Cardiac fibroblast (primary cell): ENCODE measurements around the gene RTN4R.
"Not testable (repeated sequence)": the region's sequence is repeated elsewhere in the genome, so short reads cannot be mapped to it uniquely, and the experiment has no call there.

Experiments
- DNase-seq, 2 donors: peaks; one replicate each; pipeline versions ENCODE4 v3.0.0 to v3.0.0-alpha.2; 2010; ENCODE audit warnings: low read depth in 2 of 2
- H3K4me3 ChIP-seq, 2 donors: replicated peaks in 1 of 2; 1 replicate in 1 of 2; 2 replicates in 1 of 2; pipeline ENCODE4 v1.5.1; 2011; ENCODE audit warnings: low read depth in 2 of 2, low read length in 2 of 2, mild to moderate bottlenecking in 2 of 2, moderate library complexity in 1 of 2
- CTCF ChIP-seq: IDR thresholded peaks from one replicate; pipeline ENCODE4 v1.5.1; 2011; ENCODE audit warnings: low read depth, mild to moderate bottlenecking, low read length, inconsistent platforms

Gene RTN4R

DNA sequence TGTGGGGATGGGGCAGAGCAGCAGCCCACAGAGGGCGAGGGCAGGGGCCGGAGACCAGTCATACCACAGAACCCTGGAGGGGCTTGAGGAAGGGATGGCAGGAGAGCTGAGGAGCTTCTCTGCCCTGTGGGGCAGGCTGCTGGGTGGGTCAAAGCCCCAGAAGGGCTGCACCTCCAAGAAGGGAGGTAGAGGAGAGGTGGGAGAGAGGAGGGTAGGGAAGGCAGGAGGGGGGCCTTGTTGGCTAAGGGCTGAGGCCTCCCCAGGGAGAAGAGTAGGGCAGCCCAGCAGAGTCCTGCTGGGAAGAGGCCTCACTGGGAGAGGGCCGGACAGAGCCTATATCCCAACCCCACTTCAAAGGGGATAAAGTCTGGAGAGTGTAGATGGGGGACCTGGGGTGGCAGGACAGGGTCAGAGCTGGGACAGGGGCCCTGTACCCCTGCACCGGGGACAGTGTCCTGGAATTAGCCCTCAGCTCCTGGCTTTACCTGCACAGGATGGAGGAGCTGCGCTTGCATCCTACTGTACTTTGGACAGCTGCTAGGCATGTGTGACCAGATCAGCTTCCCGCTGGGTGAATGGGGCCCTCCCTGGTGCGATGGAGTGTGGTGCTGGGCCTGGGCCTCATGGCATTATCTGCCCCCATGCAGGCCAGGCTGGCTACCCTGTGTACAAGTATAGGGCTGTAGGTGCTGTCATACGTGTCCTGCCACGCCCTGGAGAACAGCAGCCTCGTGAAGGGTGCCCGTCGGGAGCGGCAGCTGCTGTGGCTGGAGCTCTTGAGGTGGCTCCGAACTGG, 44.5 kb upstream of the RTN4R start:
- no peak for TF ChIP-seq CTCF
- H3K4me3 ChIP-seq: no peak overlapping the region
- no peak for DNase-seq

DNA sequence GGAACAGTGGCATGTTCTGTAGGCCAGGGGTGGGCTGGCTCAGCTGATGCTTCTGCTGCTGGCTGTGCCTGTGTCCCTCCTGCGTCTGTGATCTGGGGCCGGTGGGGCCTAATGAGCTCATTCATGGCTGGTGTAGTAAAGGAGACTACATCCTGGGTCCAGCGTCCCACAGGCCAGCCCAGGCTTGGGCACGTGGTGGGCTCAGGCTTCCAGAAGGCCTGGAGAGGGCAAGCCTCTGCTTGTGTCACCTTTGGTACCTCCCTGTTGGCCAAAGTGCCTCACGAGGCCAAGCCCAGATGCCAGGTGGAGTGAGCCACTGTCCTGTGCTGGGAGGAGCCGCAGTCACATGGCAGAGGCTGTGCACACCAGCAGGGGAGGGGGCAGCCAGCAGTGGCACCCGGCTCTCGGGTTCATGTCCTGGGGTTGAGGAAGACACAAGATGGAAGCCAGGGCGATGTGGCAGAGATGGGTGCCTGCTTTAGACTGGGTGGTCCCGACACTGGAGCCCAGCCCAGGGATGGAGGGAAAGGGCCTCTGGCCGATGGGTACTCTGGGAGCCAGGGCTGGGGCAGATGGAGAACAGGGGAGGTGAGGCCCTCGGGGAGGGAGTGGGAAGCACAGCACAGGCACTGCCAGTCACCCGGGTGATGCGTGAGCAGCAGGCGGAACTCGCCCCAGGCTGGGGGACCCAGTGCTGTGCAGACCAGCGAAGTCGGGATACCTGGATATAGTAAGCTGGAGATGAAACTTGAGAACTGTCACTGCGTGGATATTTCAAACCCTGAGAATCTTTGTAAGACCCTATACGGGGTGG, 43.3 kb upstream of the RTN4R start:
- not testable (repeated sequence) for DNase-seq, H3K4me3 ChIP-seq

GRCh38 chr22:20310773-20311172, 42.7 kb upstream of the RTN4R start:
- not testable (repeated sequence) for H3K4me3 ChIP-seq, DNase-seq

GRCh38 chr22:20310180-20310579, 42.1 kb upstream of the RTN4R start:
- not testable (repeated sequence) for DNase-seq, H3K4me3 ChIP-seq

DNA sequence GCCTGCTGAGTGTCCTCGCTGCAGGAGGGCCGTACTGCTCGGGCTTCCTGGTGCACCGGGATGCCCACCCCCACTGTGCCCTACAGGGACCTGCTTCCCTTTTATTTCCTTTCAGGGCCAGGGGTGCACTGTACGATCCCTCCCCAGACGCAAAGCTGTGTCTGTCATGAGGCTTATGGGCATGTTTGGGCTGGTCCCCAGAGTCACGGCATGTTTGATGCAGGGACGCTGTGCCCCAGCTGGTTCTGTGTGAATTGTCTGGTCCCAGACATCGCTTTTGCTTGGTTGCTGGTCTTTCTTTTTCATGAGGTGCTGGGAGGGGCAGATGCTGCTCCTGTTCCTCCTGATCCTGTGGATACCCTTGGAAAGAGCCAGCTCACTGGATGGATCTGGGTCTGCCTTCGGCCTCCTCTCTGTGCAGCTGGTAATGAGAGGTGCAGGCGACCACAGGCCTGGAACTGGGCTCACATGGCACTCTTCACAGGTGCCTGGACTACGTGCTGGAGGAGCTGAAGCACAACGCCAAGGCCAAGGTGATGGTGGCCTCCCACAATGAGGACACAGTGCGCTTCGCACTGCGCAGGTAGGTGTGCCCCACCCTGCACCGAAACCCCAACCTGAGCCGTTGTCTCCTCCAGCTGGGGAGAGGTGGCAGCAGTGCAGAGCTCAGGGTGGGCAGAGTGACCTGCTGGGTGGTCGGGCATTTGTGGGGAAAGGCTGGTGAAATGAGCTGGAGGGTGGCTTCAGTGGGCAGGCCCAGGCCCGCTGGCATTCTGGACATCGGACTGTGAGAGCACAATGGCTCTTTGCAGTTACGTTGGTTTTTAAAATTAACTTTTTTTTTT, 40.9 kb upstream of the RTN4R start:
- H3K4me3 ChIP-seq, DNase-seq: not testable (repeated sequence)

DNA sequence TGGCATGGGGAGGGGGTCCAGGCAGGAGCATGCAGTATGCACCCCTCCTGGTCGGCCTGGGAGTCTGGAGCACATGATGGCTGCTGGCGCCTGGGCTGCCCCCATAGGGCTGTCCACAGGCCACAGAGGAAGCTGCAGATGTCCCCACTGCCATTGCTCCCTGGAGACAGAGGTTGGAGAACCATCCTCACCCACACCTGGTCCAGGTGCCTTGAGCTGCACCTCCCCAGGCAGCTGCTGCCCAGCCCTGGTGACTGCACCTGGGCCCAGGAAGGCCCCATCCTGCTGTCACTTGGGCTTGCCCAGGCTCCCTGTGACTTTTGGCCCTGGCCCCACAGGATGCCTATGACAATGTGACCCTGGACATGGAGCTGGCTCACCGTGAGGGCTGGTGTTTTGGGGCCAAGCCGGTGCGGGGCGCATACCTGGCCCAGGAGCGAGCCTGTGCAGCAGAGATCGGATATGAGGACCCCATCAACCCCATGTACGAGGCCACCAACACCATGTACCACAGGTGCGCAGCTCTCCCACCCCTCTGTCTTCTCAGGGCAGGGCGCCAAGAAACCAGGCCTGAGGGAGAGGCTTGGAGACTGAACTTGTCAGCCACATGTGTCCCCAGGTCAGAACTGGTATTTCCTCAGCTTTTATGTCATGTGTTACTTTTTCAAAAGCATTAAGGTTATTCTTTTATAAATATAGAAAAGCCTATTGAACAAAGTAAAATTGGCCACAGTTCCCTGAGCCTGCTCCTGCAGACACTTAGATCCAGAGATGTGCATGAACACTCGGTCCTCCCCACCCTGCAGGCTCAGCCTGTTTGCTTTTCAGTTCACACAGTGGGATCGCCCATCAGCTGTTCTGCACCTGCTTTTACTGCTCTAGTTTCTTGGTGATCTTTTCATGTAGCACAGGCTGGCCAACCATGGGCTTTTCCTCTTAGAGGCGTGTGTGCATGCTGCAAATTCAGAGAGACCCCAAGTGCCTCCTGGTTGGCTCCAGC, 39.6 kb upstream of the RTN4R start:
- not testable (repeated sequence) for H3K4me3 ChIP-seq, DNase-seq

- H3K4me3 ChIP-seq, DNase-seq: not testable (repeated sequence)
Measured at GRCh38 chr22:20306646-20307447, 38.7 kb upstream of the RTN4R start.

DNA sequence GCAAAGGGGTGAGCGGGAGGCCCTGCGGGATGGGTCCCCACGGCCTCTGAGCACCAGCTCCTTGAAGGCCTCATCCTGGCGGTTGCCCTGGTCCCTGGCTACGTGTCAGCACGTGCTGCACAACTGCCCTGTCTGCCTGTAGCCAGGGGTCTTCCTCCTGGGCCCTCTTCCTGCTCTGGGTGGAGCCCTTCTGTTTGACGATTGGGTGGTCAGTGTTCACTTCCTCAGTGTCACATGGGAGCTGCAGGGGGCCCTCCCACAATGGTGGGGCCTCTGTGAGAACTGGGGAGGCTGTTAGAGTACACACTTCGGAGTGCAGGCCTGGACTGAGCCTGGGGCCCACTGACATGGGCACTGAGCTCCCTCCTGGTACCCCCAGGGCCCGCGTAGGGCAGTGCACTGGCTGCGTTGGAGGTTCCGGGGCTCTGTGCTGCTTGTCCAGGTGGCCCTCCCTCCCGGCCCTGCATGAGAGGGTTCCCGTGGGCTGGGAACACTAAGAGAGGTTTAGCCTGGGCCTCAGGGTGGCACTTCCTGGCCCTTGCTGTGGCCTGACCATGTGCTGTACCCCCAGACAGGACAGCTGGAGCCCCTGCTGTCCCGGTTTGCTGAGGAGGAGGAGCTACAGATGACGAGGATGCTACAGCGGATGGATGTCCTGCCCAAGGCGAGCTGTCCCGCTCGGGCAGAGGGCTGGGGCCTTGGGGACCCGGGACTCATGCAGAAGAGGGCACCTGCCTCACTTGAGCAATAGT, 38.0 kb upstream of the RTN4R start:
- no peak overlapping the region for H3K4me3 ChIP-seq
- TF ChIP-seq CTCF: no peak
- no peak for DNase-seq

- DNase-seq, H3K4me3 ChIP-seq: not testable (repeated sequence)
Measured at GRCh38 chr22:20305230-20305893, 37.2 kb upstream of the RTN4R start.
